GM21786 (cell line): ENCODE data around the gene LRRC27.

Source experiments
- ATAC-seq: cut with Tn5 transposase; IDR thresholded peaks from one replicate; pipeline ENCODE4 v1.9.1; 2021; ENCODE audit not compliant: unreplicated experiment

LRRC27 gene

DNA sequence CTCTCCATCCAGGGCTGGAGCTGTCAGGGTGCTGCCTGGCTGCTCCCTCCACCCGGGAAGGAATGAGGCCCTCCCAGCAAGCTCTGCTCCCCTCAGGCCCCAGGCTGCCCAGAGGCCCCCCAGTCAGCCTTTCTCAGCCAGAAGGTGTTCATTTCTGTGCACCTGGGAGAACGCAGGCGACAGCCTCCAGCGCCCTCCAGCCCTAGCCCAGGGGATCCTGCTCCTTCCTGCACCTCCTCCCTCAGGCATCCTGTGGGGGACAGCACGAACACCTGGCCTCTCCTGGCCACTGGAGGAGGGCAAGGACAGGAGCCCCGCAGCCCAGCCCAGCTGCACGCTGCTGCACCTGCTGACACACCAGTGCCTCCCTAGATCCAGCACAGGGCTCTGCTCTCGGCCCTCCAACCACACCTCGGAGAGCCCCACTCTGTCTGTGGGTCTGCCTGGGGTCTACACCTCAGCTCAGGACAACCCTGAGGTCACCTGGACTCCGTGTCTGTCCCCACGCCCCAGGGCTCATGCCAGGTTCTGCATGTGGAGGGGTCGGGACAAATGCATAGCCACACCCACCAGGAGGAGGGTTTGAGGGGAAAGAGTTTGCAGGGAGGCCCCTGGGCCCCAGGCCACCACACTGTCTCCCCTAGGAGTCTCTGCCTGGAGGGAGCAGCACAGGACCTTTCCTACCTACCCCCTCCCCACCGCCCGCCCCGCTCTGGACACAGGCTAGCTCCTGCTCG, 57.6 kb downstream of the LRRC27 start:
- ATAC-seq: no peak

DNA sequence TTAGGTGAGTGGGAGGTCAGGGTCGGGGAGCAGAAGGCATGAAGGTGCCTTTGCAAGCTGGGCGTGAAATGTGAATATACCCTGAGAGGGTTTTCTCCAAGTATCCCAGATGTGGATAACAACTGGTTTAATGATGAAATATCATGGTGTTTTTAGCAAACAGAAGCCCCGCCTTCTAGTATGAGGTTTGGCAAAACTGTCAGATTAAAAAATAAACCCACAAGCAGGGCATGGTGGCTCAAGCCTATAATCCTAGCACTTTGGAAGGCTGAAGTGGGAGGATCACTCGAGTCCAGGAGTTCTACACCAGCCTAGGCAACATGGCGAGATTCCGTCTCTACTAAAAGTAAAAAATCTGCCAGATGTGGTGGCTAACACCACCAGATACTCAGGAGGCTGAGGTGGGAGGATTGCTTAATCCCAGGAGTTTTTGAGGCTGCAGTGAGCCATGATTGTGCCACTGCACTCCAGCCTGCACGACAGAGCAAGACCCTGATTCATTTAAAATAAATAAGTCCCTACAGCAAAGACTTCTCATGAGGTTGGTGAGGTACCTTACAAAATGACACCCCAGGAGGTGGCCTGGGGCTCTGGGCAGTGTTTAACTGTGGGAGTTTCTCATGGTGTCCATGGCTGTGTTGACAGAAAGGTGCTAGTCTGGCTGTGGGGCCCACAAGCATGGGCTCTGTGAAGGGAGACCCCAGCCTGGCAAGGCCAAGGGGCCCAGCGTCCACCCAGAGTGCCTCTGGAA, 58.4 kb downstream of the LRRC27 start:
- no peak for ATAC-seq

DNA sequence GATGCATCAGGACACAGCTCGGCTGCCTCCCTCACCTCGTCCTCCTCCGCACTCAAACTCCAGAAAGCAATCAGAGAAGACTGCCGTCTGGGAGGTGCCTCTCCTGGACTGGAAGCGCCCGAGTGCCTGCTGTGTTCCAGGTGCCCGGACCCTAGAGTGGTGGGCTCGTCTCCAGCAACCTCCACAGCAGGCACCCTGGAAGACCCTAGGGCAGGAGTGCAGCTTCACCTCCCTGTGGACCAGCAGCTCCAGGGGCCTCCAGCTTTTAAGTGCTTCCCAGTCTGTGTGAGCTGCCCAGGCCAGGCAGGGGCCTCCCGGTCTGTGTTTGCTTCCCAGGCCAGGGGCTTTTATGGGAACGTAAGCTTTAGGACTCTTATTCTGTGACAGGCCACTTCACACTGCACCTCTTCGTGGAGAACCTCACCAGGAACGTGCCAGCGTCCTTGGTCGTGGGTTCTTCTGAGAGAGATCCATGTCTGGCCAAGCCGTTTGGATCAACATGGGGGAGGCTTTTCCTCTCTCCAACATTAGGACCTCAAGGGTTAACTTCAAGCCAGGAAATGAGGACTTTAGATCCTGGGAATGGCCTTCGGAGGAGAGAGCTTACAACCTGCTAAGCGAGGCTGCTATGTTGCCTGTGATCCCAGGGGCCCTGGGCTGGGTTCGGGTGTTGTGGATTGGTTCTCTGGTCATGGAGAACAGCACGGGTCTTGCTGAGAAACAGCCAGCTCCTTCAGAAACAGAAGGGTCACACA, 59.1 kb downstream of the LRRC27 start:
- ATAC-seq: no peak

DNA sequence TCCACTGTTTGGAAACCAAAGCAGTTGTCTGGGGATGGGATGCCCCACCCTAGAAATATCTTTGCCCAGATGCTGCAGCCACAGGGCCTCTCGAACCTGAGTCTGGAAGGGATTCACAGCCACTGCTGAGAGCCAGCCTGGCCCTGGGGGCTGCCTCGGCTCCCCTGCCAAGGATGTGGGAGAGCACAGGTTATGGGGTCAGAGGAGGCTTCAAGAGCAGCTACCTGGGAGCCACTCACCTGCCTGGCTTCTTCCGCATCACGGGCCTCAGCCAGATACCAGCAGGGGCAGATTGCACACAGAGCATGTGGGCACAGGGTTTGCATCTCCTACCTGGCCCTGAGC, 59.7 kb downstream of the LRRC27 start:
- no peak for ATAC-seq

DNA sequence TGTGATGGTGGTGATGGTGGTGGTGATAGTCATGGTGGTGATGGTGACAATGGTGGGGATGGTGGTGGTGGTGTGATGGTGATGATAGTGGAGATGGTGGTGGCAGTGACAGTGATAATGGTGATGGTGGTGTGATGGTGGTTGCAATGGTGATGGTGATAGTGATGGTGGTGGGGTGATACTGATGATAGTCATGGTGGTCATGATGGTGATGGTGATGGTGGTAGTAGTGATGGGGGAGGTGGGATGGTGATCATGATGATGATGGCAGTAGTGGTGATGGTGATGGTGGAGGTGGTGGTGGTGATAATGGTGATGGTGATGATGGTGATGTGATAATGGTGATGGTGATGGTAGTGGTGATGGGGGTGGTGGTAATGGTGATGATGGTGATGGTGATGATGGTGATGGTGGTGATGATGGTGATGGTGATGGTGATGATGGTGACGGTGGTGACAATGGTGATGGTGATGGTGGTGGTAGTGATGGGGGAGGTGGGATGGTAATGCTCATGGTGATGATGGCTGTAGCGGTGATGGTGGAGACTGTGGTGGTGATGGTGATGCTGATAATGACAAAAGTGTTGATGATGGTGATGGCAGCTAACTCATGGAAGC, 60.3 kb downstream of the LRRC27 start:
- ATAC-seq: no peak

DNA sequence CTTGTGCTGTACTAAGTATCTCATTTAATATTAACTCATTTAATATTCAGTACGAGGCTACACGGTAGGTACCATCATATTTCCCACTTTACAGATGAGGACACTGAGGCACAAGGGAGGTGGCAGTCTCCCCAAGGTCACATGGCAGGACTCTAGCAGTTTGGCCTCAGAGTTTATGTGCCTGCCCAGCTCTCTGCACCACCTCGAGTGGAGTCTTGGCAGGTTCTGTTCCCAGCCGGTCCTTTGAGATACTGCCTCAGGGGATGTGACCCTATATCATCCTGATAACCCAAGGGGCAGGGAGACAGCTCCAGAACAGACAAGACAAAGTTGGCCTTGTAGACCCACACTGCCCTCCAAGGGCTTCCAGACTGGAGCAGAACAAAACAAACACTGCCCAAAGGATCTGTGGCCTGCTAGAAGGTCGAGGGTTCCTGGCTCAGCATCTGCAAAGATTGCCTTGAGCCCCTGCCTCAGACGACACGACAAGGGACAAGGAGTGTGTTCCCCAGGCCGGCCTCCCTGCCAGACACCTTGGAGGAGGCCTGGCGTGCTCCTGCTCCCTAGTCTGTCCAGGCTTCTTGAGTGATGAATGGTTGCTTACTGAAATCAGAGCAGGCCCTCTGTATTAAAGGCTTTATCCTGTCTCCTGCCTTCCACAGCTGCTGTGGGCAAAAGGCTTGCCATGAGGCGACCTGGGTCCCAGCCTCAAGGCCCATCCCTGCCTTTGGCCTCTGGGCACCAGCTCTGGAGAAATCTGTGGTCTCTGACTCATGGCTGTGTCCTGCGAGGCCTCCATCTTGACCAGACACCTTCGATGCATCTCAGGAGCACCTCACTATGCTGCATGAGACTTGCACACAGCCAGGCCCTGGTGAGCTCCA, 61.1 kb downstream of the LRRC27 start:
- ATAC-seq: no peak

DNA sequence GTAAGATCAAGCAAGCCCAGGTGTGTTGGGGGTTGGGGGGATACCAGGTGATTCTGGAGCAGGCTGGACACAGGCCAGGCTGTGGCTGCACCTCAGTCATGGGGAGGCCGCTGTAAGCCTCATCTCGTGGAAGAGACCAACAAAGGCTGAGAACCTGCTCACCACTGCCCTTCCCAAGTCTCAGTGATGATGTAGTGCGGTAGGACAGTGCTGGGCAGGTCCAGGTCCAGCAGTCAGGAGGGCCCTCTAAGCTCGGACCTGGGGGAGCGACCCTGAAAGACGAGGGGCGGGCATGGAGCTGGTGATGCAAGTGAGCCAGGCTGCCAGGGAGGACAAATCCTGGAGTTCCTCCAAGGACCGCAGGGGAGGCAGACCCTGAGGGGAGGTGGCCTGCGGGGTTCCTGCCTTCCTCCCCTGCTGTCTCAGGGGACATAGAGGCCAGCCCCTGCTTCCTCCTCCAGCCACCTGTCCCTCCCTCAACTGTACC, 61.7 kb downstream of the LRRC27 start:
- ATAC-seq: no peak

DNA sequence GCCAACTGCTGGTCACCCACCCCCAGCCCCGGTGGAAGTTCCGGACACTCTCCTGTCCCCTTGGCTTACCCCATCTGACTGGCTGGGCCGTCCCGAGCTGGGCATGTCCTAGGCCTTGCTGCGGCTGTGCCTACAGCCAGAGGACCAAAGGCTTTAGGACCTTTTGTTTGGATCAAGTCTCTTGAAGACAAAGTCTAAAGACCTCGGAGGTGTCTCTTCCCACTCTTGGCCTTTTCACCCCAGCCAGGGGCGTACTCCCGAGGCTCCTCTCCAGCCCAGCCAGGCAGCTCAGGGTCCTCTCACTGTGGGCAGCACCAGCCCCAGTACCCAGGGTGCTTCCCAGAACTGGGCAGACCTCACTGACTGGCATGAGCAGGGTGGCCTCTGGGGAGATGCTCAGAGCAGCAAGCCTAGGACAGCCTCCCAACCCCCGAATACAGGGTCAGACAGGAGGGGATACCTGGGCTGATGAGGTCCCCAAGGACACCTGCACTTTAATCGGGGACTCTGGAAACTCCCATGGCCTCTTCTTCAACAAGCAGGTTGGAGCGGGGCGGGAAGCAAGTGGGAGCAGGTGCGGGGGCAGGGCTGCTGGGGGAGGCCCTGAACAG, 62.3 kb downstream of the LRRC27 start:
- no peak for ATAC-seq

DNA sequence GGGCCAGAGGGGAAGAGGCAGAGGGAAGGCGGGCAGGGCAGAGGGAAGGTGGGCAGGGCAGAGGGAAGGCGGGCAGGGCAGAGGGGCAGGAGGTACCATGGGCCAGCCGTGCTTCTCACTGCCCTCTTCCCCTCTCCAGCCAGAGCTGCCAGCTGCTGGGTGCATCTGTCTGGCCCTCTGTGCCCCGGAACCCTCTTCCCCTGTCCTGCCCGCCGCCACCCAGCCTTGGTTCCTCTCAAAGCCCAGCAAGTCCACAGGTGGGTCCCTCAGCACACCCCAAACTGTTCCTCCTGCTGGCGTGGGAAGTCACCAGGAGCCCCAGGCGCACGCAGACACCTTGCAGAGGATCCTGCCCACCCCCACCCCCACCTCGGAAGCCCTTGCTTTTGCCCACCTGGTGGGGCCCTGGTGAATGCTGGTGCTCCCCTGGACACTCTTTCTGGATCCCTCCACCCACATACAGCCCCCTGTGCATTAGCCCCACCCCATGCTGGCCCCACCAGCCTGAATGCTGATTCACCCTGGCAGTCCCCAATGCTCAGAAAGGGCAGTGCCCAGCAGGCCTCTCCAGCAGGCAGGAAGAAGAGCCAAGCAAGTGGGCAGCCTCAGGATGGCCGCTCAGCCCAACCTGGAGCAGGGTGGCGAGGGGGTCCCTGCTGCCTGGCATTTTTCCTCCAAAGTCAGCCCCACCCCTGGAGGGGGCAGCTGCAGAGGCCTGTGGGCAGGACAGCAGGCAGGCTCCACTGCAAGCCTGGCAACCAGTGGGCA, 63.1 kb downstream of the LRRC27 start:
- ATAC-seq: no peak

DNA sequence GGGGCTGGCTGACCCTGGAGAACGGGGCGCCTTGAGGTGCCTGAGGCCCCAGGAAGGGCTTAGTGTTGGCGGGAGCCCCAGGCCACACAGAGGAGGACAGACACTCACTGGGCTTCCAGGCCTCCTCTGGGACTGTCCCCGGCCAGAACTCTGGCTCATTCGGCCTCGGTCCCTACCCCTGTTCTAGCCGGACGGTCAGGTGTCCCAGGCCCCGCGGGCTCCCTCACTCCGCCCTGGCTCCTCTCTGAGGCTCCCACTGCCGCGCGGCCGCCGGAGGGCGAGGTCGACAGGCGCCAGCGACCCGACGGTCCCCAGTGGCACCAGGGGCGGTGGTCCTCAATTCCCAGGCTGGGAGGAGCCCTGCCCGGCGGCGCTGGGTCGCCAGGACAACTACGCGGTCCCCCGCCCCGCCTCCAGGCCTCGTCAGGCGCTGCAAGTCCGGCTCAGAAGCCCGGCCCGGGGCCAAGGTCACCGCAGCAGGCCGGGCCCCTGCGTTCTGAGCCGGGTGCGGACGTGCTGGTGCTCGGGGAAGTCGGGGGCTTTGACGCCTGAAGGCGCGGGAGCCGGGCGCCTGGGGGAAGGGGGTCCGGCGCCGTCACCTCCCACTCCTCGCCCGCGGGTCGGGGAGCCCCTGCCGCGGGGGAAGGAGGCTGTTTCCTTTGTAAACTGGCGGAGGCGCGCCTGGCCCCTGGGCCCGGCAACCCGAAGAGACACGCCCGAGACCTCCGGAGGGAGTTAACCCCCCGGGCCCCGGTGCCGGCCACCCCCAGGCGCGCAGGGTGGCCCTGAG, 63.9 kb downstream of the LRRC27 start:
- ATAC-seq: peak; percentile 16

DNA sequence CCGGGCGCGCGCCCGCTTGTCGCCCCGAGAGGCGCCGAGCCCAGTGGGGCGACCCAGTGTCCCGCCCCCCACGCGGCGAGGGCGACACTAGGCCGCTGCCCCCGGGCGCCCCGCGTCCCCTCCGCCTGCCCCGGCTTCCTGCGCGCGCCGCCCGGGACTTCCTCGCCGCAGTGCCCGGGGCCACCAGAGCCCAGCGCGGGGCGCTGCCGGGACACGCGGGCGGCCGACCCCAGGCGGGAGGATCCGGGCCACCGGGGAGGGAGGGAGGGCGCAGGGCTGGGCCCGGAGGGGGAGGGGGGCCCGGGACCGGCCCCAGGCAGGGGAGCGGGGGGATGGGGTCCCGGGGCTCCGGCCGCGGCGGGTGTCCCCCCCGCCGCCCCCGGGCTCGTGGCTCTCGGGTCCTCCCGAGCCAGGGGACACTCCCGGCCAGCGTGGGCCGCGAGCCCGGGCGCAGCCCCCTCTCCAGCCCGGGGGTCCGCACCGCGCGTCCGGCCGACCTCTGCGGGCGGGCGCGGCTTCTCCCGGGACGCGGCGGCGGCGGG, 64.6 kb downstream of the LRRC27 start:
- ATAC-seq: peak; percentile 45

DNA sequence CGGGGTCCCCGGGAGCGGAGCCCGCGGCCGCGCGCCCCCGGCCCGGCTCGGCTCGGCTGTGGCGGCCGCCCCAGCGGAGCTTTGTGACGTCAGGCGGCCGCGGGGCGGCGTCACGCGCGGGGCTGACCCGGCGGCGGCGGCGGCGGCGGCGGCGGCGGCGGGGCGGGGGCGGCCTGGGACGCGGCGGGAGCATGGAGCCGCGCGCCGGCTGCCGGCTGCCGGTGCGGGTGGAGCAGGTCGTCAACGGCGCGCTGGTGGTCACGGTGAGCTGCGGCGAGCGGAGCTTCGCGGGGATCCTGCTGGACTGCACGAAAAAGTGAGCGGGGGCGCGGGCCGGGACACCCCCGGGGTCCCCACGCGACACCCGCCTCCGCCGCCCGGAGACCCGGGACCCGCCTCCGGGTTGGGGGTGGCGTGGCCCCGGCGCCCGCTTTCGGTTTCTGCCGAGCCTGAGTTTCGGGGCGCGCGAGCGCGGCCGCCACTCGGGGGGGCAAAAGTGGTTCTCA, 65.1 kb downstream of the LRRC27 start, which contains the start of gene PWWP2B:
Gene PWWP2B (plus strand): TSS at position 165 of the 506 bp plus-strand sequence. CDS start 27 bp downstream, at position 192.
- ATAC-seq: peak; percentile 38

DNA sequence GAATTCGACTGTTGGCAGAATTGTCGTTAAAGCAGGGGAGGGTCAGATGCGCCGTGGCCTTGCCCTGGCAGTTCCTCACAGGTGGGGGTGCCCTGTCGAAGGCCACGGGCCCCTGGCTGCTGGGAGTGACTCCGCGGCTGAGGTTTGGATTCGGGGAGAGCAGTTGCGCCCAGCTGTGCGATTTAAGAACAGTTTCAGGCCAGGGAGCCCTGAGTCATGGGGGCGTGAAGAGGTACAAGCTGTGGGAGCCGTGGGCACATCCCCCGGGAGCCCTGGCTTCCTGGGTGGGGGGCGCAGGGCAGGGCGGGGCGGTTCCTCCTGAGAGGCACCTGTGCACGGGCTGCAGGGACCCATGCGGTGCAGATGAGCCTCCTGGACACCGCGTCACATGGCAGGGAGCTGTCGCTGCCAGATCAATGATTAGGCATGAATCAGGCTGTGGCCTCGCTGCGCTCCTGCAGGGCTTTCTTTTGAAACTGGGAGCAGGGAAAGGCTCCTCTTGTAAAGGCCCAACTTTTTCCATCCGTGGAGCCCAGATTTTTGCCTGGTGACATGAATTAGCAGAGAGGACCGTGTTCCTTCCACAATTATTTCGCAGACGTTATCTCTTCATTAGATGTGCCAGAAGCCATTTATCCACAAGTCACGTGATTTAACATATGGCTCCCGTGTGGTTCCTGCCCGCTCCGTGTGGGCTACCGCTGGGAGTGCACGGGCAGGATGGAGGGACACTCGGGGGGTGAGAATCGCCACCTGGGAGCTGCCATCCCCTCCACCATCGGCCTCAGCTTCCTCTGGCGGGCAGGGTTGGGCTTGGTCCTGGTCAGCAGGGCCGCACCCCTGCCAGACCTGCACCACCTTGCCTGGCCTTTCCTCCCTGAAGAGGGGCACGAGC, 65.9 kb downstream of the LRRC27 start:
- ATAC-seq: peak; percentile 33

DNA sequence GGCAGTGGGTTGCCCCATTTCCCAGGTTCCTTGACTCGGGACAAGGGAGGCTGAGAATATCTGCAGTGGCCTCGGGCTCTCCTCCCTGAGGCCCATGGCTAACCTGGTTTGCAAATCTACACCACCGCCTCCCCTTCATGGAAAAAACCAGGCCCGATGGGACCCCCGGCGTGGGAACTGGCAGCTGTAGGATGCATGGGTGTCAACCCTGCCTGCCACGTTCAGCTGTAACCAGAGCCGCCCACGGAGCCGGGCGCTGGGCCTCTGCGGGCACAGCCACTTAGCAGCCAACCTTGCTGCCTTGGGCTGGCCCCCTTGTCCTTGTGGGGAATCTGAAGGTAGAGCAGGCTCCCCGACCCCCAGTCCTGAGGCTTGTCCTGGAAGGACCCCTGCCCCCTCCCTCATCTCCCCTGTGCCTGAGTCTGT, 66.6 kb downstream of the LRRC27 start:
- ATAC-seq: no peak

DNA sequence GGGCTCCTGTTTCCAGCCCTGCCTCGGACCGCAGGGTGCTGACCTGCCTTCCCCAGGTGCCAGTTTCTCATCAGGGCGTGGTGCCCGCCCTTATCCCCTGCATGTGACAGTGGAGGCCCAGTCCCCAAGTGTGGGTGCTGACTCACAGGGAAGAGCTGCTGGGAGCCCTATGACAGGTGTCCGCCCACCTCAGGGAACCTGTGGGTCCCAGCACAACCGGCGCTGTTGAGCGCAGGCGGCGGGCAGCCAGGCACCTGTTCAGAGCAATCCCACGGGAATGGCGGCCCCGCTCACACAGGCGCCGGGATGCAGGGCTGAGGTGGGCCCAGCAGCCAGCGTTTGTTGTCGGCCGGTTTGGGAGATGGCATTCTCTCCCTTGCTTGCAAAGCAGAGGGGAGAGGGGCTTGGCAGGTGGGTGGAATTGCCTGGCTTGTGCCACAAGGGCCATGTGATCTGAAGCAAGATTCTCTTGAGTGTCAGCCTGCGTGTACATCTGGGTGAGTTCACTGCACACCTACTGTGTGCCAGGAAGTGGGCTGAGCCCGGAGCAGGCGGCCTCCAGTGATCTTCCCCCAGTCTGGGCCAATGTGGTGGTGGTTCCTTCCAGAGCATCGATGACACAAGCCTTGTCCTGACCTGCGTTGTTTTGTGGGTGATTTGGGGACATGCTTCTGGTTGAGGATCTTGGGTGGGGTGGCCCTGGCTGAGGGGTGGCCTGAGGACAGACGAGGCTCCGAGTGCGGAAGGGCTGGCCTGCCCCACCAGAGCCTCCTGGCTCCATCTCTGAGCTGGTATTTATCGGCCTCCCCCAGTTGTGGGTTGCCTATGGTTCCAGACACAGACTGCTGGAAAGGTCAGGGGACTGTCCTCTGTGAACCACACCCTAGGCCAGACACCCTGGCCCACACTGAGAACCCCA, 67.4 kb downstream of the LRRC27 start:
- no peak for ATAC-seq
